Activated T-cell treated with anti-CD3 and anti-CD28 coated beads, Interleukin-2, amount 50 U/mL, for 4 hours (primary cell): ENCODE data around the gene THOC6. TPM values are rescaled to one million over a fixed set of nuclear protein-coding genes. Genes with fewer than 3 reads are reported as not detected.
"Not testable (repeated sequence)": the region's sequence is repeated elsewhere in the genome, so short reads cannot be mapped to it uniquely, and the experiment has no call there.

Experiments
- ATAC-seq, 2 donors: fragments of 200-7000 bp; cut with Tn5 transposase; one replicate each; pipeline ENCODE4 v1.10.0; 2021
- DNase-seq: peaks from one replicate; pipeline ENCODE4 v3.0.0-alpha.2; 2020
- H3K27me3 Mint-ChIP-seq: one replicate; pipeline ENCODE4 v1.8.0; 2021; ENCODE audit warnings: low read depth, mixed read lengths
- H3K36me3 Mint-ChIP-seq: one replicate; pipeline ENCODE4 v1.8.0; 2022; ENCODE audit warnings: mixed read lengths; ENCODE audit not compliant: insufficient read depth
- H3K4me1 Mint-ChIP-seq: one replicate; pipeline ENCODE4 v1.8.0; 2021; ENCODE audit warnings: low read depth, mixed read lengths
- H3K4me3 Mint-ChIP-seq: one replicate; pipeline ENCODE4 v1.8.0; 2021; ENCODE audit warnings: mild to moderate bottlenecking, moderate library complexity, mixed read lengths
- H3K9me3 Mint-ChIP-seq: one replicate; pipeline ENCODE4 v1.8.0; 2021; ENCODE audit warnings: mixed read lengths
- total RNA-seq, 3 donors: library from RNA; stranded (reverse); gene quantifications; one replicate each; pipeline ENCODE4 v1.2.1, GENCODE V29; 2021

THOC6 gene
- total RNA-seq, 3 donors from 2014 or later, result 70.4 to 86.3 (median 71.7) TPM

DNA sequence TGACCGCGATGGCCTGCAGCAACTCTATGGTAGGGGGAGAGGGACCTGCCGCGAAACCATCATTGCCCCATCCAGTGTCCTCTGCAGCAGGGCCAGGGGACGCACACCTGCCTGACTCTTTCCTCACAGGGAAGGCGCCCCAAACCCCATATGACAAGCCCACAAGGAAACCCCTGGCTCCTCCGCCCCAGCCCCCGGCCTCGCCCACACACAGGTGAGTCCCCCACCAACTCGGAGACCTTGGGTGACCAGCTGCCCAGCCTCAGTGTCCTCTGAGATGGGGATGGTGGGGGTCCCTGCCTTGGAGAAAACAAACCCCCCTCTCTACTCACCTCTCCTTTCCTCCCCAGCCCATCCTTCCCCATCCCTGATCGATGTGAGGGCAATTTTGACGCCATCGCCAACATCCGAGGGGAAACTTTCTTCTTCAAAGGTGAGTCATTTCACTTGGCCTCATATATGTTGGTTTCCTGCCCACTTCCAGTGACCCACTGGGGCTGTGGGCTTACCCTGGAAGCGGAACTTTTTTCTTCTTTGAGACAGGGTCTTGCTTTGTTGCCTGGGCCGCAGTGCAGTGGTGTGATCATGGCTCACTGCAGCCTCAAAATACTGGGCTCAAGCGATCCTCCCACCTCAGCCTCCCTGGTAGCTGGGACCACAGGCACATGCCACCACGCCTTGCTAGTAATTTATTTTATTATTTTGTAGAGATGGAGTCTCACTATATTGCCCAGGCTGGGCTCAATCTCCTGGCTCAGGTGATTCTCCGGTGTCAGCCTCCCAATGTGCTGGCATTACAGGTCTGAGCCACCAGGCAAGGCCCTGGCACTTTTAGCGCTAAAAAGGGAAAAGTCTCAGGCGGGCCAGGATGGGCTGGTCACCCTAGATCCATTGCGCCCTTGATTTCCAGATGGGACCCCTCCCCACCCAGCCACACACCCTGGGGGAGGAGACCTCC is 33.6 kb downstream of the THOC6 start:
- no peak for ATAC-seq
- peaks cover 52% of the 10 kb centered on the region for H3K4me1 Mint-ChIP-seq
- no peaks in the 10 kb centered on the region for H3K27me3 Mint-ChIP-seq
- H3K9me3 Mint-ChIP-seq, result no peaks in the 10 kb centered on the region
- DNase-seq, result no peak
- peak overlapping the region; percentile 62 for H3K4me3 Mint-ChIP-seq
- H3K36me3 Mint-ChIP-seq, result peaks cover 10% of the 10 kb centered on the region

DNA sequence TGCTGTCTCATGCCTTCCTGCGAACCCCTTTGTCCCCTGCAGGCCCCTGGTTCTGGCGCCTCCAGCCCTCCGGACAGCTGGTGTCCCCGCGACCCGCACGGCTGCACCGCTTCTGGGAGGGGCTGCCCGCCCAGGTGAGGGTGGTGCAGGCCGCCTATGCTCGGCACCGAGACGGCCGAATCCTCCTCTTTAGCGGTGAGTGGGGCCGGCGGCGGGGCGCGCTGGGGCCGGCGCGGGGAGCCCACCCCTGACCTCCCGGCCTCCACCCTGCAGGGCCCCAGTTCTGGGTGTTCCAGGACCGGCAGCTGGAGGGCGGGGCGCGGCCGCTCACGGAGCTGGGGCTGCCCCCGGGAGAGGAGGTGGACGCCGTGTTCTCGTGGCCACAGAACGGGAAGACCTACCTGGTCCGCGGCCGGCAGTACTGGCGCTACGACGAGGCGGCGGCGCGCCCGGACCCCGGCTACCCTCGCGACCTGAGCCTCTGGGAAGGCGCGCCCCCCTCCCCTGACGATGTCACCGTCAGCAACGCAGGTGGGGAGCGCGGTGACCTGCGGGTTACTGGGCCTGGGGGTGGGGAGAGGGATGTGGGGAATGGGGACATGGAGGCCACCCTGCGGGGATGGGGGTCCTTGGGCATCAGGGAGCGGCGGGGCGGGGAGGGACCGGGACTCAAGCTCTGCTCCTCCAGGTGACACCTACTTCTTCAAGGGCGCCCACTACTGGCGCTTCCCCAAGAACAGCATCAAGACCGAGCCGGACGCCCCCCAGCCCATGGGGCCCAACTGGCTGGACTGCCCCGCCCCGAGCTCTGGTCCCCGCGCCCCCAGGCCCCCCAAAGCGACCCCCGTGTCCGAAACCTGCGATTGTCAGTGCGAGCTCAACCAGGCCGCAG is 34.5 kb downstream of the THOC6 start:
- DNase-seq (peak; percentile 46), ATAC-seq (peak; percentile 56 to 59)
- Mint-ChIP-seq H3K4me3 (peak overlapping the region; percentile 85), H3K36me3 (peaks cover 10% of the 10 kb centered on the region), H3K27me3 (no peaks in the 10 kb centered on the region), H3K9me3 (no peaks in the 10 kb centered on the region), H3K4me1 (peaks cover 61% of the 10 kb centered on the region)

DNA sequence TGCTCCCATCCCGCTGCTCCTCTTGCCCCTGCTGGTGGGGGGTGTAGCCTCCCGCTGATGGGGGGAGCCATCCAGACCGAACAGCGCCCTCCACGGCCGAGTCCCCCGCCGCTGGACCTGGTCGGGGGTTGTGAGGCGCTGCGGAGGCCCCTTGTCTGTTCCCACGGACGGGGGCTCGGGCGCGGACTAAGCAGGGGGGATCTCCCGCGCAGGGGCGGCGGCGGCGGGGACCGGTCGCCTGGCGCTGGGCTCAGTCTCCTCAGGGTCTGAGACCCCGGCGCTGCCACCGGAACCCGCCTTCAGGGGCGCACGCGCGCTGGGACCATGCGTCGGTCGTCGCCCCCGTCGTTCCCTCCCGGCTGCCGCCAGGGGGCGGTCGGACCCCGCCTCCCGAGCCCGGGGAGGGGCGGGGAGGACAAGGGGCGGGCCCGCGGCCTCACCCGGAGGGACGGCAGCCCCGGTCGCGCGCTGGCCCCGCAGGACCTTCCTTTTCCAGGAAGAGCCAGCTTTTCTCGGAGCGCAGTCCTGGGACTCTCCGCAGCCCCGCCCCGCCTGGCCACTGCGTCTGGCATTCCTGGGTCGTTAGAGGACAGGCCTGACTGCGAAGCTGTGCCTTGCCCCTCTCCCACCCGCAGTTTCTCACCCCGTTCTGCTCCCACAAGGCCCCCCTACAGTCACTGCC is 35.3 kb downstream of the THOC6 start:
- H3K9me3 Mint-ChIP-seq, result no peaks in the 10 kb centered on the region
- DNase-seq (peak; percentile 86), ATAC-seq (peak; percentile 91 to 92)
- H3K27me3 Mint-ChIP-seq, result no peaks in the 10 kb centered on the region
- peaks cover 62% of the 10 kb centered on the region for H3K4me1 Mint-ChIP-seq
- peak overlapping the region; percentile 85 for H3K4me3 Mint-ChIP-seq
- H3K36me3 Mint-ChIP-seq, result peaks cover 8% of the 10 kb centered on the region

DNA sequence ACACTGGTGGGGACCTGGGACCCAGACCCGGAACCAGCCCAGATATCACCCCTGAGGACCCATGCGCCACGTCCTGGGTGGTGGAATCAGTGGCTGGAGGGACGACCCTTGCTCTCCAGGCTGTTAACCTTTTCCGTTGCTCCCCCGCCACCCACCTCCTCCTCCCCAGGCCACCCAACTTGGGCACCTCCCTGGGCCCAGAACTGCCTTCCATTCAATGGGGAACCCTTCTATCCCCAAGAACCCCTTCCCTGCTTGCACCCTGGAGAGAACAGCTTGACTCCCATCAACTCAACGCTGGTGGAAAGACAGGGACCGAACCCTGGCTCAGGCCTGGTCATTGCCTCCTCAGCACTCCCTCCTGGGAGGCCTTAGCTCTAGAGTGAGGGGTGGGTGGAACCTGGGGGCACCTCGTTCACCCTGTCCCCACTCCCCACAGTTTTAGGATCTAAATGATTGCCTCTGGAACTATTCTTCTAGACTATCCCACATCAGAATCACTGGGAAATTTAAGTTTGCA is 35.9 kb downstream of the THOC6 start:
- H3K36me3 Mint-ChIP-seq, result peaks cover 7% of the 10 kb centered on the region
- H3K4me1 Mint-ChIP-seq, result peaks cover 65% of the 10 kb centered on the region
- DNase-seq (no peak), ATAC-seq (no peak)
- H3K27me3 Mint-ChIP-seq, result no peaks in the 10 kb centered on the region
- peak overlapping the region; percentile 82 for H3K4me3 Mint-ChIP-seq
- H3K9me3 Mint-ChIP-seq, result no peaks in the 10 kb centered on the region

DNA sequence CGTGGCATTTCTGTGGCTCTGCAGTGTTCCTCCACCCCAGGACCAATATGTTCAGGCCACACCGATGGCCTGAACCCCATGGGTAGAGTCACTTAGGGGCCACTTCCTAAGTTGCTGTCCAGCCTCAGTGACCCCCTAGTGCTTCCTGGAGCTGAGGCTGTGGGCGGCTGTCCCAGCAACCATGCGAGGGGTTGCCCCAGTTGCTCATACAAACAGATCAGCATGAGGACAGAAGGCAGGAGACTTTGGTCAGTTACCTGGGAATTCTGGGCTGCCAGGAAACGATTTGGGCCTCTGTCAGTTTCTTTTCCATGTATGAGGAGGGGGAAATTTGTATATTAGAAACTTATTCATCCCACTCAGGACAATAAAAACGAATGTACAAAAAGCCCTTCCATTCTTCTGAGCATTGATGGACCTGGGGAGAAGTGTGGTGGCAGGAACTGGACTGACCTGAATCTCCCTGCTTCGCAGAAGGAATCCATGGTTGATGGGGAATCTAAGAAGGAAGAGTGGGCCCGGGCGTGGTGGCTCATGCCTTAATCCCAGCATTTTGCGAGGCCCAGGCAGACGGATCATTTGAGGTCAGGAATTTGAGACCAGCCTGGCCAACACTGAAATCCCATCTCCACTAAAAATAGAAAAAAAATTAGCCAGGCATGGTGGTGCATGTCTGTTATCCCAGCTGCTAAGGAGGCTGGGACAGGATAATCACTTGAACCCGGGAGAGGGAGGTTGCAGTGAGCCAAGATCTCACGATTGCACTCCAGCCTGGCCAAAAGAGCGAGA is 36.7 kb downstream of the THOC6 start:
- Mint-ChIP-seq H3K4me1 (peaks cover 65% of the 10 kb centered on the region), H3K27me3 (no peaks in the 10 kb centered on the region), H3K4me3 (peak overlapping the region; percentile 82), H3K36me3 (peaks cover 2% of the 10 kb centered on the region), H3K9me3 (no peaks in the 10 kb centered on the region)
- no peak for ATAC-seq
- DNase-seq, result no peak

DNA sequence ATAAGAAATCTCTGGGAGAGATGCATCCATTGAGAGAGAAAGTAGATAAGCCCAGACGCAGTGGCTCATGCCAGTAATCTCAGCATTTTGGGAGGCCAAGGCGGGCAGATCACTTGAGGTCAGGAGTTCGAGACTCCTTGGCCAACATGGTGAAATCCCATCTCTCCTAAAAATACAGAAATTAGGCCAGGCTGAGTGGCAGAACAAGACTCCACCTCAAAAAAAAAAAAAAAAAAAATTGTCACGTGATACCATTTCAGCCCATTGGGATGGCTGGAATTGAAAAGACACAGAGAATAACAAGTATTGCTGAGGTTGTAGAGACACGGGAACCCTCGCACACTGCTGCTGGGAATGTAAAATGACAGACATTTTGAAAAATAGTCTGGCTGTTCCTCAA is 38.7 kb downstream of the THOC6 start:
- ATAC-seq (no peak), DNase-seq (no peak)
- Mint-ChIP-seq H3K4me3 (no peak overlapping the region), H3K4me1 (peaks cover 57% of the 10 kb centered on the region), H3K27me3 (no peaks in the 10 kb centered on the region), H3K36me3 (peaks cover 9% of the 10 kb centered on the region), H3K9me3 (no peaks in the 10 kb centered on the region)

DNA sequence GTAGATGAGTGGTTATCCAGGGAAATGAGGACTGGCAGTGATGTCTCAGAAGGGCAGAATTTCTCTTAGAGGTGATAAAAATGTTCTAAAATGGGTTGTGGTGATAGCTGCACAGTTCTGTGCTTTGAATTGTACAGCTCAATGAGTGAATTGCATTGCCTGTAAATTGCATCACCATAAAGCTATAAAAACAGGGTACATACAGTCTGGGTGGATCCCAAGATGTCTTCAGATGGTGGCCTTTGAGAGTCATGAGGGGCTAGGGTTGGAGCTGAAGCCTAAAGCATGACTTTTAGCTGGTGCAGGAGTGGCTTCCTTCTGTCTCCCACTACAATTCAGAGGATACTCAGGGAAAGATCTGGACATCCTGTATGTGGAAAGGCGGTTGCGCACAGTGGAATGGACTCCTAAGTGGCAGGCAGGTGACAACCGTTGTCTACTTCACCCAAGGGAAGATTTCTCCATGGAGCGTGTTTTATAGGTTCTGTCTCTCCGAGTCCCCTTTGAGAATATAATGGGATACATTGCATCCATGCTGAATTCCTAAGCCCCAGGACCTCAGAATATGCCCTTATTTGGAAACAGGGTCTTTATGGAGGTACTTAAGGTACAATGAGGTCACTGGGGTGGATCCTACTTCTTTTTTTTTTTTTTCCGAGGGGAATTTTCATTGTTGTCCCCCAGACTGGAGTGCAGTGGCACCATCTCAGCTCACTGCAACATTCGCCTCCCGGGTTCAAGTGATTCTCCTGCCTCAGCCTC is 40.0 kb downstream of the THOC6 start:
- no peak for ATAC-seq
- H3K4me1 Mint-ChIP-seq, result peaks cover 62% of the 10 kb centered on the region

DNA sequence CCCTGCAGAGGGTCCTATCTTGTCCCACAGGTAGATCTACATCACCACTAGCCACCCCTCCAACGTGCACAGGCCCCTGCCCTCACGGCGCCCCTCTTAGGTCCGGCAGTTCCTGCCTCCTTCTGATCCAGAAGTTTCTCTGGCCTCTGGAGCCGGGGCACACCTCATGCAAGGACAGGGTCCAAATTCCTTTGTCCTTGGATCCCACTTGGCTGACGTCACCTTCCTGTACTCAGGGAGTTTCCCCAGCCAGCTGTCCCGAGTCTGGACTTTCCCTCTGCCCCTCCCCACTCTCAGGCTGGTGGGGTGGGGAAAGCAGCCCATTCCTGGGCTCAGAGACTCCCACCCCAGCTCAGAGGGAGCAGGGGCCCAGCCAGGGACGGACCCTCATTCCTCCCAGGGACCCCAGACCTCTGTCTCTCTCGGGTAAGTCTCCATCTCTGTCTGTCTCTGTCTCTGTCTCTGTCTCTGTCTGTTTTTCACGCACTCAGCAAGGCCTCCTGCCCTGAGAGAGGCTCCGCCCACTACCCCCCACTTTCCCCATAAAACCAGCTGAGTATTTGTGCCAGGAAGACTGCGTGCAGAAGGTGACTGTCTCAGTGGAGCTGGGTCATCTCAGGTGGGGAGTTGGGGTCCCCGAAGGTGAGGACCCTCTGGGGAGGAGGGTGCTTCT is 41.4 kb downstream of the THOC6 start, which contains the start of gene IL32:
IL32 (plus strand) TSS at position 572 of the 673 bp plus-strand sequence. CDS start 172 bp downstream, outside the sequence.
- peak; percentile 68 for DNase-seq
- Mint-ChIP-seq H3K4me3 (peak within 1 kb of the TSS; percentile 99), H3K4me1 (peaks cover 65% of the 10 kb centered on the region), H3K27me3 (no peaks in the 10 kb centered on the region), H3K9me3 (no peaks in the 10 kb centered on the region), H3K36me3 (peaks cover 23% of the 10 kb centered on the region)
- ATAC-seq, result peak; percentile 47 to 54

More for the DNA sequence above, 40.0 kb downstream of the THOC6 start:
- no peak for DNase-seq
- Mint-ChIP-seq H3K4me3 (peak overlapping the region; percentile 99), H3K27me3 (no peaks in the 10 kb centered on the region), H3K9me3 (no peaks in the 10 kb centered on the region), H3K36me3 (peaks cover 13% of the 10 kb centered on the region)

DNA sequence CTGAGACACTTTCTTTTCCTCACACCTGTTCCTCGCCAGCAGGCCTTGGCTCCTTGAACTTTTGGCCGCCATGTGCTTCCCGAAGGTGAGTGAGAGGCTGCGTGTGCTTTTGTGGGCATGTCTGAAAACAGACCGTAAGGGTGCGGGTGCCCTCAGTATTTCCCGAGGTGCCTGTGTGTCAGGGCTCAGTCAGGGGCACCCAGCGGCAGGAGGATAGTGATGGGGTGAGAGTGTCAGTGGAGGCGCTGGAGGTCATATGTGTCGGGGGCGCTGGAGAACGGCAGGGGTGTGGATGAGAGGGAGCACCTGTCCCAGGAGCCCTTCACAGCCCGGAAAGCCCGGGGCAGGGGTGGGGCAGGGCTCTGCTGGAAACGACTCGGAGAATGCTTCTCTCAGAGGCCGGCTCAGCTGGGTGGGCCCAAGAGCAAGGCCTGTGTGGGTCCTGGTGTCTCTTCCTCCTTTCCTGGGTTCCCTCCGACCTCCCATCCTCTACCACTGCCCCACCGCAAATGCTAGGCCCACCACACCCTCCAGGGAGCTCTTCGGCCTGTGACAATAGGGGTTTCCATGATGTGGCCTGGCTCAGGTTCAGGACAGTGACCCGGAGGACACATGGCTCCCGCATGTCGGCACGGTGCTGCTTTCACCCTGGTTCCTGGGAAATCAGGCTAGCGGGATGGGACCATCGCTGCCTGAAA is 42.1 kb downstream of the THOC6 start:
- Mint-ChIP-seq H3K9me3 (no peaks in the 10 kb centered on the region), H3K4me1 (peaks cover 66% of the 10 kb centered on the region), H3K27me3 (no peaks in the 10 kb centered on the region), H3K4me3 (peak overlapping the region; percentile 99), H3K36me3 (peaks cover 24% of the 10 kb centered on the region)
- ATAC-seq (peak; percentile 47 to 50), DNase-seq (peak; percentile 32)

DNA sequence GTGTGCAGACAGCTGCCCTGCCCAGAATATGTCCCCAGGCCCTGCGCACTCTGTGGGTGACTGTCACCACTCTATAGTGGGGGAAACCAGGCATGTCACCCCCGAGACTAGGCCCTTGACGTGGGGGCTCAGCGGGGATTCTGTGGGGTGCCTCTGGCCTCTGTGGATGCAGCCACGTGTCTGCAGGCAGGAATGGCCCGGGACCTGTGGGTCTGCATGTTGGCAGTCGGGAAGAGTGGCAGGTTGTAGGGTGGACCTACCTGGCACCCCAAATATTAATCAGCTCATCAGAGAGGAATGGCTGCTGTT is 42.6 kb downstream of the THOC6 start:
- no peak for DNase-seq
- Mint-ChIP-seq H3K4me1 (peaks cover 68% of the 10 kb centered on the region), H3K36me3 (peaks cover 24% of the 10 kb centered on the region), H3K9me3 (no peaks in the 10 kb centered on the region), H3K27me3 (no peaks in the 10 kb centered on the region), H3K4me3 (peak overlapping the region; percentile 99)
- peak; percentile 11 to 19 for ATAC-seq

DNA sequence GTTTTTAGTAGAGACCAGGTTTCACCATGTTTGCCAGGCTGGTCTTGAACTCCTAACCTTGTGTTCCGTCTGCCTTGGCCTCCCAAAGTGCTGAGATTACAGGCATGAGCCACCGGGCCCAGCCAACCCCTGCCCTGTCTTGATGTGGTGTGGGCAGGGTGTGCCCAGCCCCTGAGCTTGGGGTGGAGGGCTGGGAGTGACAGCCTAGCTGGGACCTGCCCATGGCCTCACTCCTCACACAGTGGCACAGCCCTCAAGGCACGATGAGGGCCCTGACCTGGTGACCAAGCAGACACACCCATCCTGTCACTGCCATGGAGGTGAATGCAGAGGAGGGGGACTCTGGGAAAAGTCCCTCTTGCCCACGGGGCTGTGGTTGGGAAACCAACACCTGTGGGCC is 44.7 kb downstream of the THOC6 start:
- H3K4me1 Mint-ChIP-seq, result peaks cover 68% of the 10 kb centered on the region
- H3K4me3 Mint-ChIP-seq, result peak overlapping the region; percentile 99
- H3K27me3 Mint-ChIP-seq, result no peaks in the 10 kb centered on the region
- ATAC-seq, result no peak
- peaks cover 24% of the 10 kb centered on the region for H3K36me3 Mint-ChIP-seq
- no peak for DNase-seq
- H3K9me3 Mint-ChIP-seq, result no peaks in the 10 kb centered on the region

DNA sequence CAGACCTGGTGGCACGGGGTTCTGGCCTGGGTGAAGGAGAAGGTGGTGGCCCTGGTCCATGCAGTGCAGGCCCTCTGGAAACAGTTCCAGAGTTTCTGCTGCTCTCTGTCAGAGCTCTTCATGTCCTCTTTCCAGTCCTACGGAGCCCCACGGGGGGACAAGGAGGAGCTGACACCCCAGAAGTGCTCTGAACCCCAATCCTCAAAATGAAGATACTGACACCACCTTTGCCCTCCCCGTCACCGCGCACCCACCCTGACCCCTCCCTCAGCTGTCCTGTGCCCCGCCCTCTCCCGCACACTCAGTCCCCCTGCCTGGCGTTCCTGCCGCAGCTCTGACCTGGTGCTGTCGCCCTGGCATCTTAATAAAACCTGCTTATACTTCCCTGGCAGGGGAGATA is 45.3 kb downstream of the THOC6 start:
- not testable (repeated sequence) for H3K4me3 Mint-ChIP-seq, H3K9me3 Mint-ChIP-seq, DNase-seq, ATAC-seq, H3K27me3 Mint-ChIP-seq
- peaks cover 24% of the 10 kb centered on the region for H3K36me3 Mint-ChIP-seq
- H3K4me1 Mint-ChIP-seq, result peaks cover 70% of the 10 kb centered on the region
